Occipital lobe (tissue), 2 donors: ENCODE results near the gene CELF3. TPM values are rescaled to one million over a fixed set of nuclear protein-coding genes. Genes with fewer than 3 reads are reported as not detected.
"Not testable (repeated sequence)": the region's sequence is repeated elsewhere in the genome, so short reads cannot be mapped to it uniquely, and the experiment has no call there.

Source experiments
- DNase-seq: peaks from one replicate; lab custom pipeline; 2025; lab: John Stamatoyannopoulos, UW
- total RNA-seq: library from RNA; depleted of rRNA; stranded (reverse); fragments of >200 nt; gene quantifications from one replicate; pipeline ENCODE4 v1.2.3, GENCODE V29; 2014

The CELF3 gene
- 31.4 TPM for total RNA-seq

DNA sequence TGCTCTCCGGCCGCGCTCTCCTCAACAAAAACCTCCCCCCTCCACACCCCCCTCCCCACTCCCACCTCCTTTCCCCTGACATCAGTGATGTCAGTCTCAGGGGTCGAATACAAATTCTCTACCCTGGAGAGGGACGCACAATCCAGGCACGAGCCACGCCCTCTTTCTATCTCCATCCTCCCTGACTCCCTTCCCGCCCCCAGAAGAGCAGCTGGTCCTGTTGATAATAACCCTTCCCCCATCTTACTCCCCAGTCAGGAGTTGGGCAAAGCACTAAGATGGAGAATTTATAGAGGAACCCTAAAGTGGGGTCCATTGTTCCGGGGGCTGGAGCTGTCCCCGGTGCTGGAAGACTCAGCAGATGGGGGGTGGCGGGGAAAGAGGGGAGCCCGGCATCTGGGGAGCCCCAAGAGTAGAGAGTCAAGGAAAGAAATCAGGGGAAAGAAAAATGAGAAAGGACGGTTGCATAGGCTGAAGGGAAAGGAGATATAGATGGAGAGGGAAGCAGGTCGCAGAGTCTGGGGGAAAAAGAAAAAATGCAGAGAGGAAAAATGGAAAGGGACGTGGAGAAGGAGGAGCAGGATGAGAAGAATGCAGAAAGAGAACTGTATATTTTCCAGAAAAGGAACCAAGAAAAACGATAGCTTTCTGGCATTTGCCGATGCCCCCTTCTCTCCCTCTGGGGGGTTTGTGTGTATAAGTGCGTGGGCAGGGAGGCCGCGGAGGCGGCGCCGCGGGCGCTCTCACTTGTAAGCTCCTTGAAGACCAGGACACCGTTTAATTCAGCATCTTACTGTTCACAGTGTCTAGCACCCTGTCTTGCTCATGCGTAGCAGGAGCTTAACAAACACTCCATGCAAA lies at the start of gene CELF3:
Gene CELF3 (minus strand): TSS at position 33 of the 861 bp plus-strand sequence. CDS start 783 bp downstream, outside the sequence.
- peak; percentile 80 for DNase-seq

DNA sequence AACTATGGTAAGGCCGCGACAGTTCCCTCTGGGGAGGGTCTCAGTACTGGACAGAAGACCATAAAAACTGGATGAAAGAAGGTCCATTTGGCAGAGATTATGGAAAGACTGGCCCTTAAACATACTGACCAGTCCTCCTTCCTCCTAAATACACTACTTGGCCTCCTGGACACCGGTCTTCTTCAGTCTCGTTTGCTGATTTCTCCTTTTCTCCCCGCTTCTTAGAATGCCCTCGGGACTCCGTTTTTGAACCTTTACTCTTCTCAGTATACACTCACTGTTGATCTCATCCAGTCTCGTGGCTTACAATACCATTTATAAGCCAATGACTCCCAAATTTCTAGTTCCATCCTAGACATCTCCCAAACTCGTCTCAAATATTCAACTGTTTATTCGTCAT lies 47.4 kb upstream of the CELF3 start:
- no peak for DNase-seq

DNA sequence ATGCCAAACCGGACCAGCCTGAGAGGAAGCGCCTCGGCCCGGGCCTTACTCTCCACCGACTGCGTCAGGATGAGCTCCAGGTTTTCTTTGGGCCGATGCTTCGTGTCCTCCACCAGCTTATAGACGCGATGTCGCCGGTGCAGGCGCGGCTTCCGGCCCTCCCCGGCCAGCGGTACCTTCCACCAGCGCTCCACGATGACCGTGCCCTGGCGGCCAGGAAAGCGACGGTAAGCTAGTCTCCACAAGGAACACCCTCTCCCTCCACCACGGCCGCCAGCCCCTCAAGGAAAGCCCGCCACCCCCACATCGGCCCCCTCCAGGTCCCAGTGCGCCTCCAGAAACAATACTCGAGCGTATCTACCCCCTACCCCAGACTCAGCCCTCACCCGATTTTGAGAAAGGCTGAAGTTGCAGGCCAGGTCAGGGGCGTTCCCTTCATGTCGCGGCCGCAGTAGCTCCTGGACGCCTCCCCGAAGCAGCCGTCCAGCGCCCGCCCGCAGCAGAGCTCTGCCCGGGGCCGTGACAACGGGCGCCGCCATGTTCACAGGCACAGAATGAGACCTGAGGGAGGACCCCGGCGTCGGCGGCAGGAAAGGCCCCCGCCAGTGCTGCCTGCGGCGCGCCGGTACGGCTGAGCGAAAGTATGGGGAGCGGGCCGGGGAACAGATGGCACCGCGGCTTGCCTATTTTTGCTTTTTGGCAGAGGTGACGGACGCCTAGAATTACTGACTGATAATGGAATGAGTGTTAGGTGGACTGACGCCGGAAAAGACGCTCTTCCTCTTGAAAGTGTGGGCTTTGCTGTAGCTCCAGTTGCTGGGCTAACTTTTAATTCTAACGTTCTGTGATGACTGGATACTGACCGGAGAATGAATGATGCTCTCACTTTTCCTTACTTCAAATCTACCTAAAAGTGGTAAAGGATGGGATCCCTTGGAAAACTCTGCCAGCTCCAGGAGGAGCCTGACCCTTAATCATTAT lies 46.6 kb upstream of the CELF3 start, which contains the start of gene MRPL9:
Gene MRPL9 (minus strand): TSS at position 556 of the 981 bp plus-strand sequence. CDS start 17 bp downstream, at position 539.
- DNase-seq, result peak; percentile 90

DNA sequence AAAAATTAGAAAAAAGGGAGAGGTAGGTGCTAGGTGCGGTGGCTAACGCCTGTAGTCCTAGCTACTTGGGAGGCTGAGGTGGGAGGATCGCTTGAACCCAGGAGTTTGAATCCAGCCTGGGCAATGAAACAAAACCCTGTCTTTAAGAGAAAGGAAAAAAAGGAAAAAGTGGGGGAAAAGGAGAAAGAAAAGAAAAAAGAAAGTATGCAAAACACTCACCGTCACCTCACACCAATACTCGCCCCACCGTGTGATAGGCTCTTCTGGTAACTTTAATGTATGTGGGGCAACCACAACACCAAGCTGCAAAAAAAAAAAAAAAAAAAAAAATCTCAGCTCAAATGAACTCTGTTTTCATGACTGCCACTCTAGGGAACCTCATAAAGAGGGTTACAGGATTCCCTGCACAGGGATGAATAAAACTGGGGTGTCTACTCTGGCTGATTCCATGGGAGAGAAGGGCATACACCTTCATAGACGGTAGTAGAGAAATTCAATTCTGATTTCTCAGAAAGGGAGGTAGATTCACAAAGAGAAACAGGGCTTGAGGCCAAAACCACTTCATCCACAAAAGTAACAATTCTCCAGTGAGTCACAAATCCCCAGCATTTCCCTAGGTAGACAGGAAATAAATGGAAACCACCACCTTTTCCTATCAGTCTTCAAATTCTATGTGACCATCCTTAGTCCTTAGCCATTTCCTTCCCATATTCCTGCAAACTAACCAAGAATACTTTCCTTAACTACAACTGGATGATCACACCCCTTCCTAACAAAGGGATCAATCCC lies 44.2 kb upstream of the CELF3 start:
- DNase-seq, result no peak

DNA sequence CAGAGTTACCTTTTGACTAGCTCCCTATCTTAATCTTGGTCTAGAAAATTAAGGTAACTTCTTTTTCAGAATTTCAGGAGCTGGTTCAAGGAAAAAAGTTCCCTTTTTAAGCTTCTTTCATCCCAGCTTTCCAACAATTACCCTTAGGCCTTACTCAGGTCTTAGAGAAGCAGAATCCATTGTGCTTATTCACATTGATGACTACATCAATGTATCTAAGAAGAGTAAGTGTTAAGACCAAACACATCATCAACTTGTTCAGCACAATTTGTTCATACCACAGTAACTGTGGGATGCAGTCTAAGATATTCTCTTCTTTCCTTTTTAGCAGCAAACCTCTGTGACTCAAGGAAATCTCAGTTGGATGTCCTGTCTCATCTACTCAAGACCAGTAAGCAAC lies 42.6 kb upstream of the CELF3 start:
- no peak for DNase-seq

DNA sequence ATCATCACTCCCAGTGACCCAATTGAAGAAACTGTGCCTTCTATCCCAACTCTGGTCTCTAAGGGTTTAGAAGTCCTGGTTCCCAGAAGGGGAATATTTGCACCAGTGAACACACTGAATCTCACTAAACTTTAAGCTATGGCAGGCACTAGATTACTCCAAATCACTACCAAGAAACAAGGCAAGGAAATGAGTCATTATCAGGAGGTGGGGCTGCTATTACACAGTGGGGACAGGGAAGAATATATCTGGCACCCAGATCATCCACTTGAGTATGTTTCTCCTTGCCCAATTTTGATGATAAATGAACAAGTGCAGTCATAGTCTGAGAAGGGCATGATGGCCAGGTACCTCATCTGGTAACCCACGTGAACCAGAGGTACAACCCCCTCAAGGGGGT lies 39.7 kb upstream of the CELF3 start:
- no peak for DNase-seq

DNA sequence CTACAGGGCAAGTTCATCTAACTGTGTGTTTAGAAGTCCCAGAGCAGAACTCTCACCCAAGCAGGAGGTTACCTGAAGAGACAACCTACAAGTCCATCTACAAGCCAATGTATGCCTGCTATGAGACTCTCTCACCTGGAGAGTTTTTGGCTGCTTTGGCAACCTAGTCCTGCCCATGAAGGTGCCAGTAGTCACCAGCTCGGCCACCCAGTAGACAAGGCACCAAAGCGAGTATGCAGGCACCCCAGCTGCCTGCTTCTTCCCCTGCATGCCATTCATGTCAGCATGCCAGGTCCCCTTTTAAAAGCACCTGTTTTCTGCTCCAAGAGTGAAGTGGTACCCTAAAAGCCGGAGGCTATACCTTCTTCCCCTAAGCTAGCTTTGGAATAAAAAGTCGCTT lies 24.9 kb upstream of the CELF3 start:
- DNase-seq, result no peak

DNA sequence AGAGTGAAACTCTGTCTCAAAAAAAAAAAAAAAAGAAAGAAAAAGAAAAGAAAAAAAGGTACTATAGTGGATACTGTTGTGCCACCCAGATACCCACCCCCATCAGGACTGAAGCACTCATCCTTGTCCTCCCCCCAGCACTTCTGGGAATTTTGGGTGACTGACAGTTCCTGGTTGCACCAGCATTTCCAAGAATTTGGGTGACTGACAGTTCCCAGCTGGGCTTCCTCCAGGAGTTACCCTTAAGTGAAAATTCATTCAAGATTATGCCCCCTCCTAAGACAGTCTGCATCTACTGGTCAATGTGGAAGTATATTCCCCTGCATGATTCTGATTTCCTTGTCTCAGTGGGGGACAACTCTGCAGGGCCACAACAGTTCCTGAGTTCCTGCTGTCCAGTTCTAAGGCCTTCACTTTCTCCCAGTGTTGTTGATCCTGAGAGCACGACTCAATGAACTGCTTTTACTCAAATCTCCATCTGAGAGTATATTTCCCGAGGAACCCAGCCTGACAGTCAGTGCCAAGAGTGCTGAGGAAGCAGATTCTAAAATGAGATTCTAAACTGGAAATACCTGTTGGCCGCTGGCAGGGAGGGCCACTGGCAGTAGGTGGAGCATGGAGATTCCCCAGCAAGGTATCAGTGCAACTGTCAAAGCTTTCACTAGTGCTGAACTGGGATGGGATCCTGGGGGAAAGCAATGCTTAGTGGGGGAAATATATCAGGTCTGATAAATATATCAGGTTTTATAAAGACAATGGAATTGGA lies 23.2 kb upstream of the CELF3 start:
- DNase-seq, result no peak

DNA sequence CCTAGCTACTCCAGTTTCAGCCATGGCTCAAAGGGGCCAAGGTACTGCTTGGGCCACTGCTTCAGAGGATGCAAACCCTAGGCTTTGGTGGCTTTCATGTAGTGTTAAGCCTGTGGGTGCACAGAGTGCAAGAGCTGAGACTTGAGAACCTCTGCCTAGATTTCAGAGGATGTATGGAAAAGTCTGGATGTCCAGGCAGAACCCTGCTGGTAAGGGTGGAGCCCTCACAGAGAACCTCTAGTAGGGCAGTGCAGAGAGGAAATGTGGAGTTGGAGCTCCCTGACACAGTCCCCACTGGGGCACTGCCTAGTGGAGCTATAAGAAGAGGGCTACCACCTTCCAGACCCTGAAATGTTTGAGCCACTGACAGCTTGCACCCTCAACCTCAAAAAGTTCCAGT lies 20.9 kb upstream of the CELF3 start:
- no peak for DNase-seq

DNA sequence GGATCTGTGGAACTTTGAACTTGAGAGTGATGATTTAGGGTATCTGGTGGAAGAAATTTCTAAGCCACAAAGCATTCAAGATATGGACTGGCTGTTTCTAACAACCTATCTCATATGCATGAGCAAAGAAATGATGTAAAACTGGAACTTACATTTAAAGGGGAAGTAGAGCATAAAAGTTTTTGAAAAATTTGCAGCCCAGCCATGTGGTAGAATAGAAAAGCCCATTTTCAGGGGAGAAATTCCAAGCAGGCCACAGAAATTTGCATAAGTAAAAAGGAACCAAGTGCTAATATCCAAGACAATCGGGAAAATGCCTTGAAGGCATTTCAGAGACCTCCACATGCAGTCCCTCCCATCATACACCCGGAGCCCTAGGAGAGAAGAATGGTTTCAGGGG lies 20.4 kb upstream of the CELF3 start:
- no peak for DNase-seq

DNA sequence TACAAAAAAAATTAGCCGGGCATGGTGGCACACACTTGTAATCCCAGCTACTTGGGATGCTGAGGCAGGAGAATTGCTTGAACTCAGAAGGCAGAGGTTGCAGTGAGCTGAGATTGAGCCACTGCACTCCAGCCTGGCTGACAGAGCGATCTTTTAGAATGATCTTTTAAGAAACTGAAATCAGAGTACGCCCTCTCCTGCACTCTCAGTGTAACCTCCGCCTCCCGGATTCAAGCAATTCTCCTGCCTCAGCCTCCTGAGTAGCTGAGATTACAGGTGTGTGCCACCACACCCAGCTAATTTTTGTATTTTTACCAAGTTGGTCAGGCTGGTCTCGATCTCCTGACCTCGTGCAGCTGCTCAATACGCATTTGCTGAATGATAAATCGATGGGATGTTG lies 17.4 kb upstream of the CELF3 start:
- DNase-seq, result not testable (repeated sequence)

DNA sequence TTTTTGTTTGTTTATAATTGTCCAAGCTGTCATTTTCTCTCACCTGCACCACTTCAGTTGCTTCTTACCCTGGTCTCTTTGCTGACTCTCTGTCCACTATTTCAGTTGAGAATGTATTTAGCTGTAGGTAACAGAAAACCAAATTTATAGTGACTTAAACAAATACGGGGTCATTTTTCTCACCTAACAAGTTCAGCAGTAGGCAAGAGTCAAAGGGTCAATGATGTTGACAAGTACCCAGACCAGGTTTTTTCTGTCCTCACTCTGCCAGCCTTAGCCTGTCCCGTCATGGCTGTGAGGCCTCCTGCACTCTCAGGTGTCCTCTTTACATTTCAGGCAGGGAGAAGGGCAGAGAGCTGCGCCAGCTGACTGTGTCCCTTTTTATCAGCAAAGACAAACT lies 16.5 kb upstream of the CELF3 start:
- DNase-seq, result no peak

DNA sequence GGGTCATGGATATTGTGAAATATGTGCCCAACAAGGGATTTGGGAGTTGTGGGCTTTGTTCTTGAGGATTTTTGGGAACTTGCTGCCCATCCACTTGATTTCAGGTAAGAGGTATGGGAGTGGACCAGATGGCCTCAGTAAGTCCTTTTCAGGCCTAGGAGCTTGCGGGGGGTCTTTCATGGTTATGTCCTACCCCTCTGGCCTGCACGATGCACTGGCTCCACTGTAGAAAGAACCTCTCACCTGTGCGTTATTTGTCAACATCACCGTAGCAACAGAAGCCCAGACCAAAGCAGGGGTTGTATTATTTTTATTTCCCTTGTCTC lies 13.3 kb upstream of the CELF3 start:
- DNase-seq, result no peak

DNA sequence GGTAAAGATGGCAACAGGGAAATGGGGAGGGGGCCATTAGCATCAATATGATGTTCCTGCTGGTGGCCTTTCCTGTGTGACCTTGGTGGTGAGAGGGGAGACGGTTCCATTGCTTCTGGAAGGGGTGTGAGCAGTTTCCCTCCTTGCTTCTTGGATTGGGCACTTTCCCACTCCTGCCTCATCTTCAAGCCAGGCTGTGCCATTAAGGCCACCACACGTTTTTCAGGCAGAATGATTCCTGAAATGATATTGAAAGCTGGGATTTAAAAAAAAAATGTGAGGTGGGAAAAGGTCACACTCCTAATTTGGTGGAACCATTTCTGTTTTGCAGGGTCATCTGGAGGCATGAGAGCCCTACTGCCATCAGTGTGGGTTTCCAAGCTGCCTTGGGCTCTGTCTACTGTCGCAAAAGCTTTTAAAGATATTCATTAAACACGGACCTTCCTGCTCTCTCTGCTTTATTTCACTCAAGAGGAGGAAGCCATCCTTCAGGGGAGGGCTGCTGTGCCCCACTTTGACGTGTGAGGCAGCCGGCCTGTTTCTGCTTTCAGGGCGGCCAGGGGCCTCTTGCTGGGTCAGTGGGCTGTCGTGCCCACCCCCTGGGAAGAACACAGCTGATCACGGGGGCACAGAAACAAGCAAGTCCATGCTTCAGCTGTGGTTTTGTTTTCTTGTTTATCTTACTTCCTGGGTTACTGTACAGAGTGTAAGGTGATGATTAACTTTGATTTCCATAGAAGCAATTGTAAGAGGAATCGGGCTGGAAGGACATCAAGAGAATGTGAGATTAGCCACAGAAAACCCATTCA lies 12.8 kb upstream of the CELF3 start:
- no peak for DNase-seq

DNA sequence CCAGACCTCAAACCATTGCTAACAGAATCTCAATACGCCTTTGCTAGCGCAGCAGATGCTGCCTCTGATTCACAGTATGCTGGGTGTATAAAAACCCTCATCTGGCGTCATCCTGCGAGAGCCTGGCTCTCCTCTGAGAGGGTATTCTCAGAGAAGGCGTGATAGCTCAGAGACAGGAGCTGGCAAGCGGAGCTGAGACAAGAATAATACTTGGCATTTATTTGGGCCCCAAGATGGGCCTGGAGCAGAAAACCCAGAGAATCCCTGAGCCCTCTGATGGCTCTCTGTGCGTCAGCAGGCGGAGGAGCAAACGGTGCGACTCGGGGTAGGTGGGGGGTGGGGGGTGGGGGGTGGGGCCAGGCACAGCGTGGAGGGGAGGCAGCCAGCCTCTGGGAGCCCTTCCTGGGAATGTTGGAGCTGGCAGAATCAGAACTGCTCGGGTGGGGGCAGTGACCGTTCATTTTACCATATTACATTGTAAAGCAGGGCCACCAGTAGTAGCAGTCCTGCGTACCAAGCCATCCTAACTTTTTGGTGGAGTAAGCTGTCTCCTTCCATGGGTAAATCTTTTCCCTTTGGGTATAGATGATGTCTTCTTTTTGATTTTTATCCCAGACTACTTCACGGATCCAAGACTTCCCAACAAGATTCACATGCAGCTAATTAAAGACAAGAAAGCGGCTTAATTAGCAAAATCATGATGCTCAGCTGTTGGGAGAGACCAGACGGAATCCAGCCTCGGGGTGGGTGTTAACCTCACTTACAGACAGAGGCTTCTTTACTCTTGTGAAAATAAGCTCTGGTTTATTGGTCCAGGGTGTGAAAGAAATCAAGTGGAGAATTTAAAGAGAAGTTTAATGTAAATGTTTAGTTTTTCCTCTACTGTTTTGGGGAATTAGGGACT lies 11.8 kb upstream of the CELF3 start:
- DNase-seq, result peak; percentile 89

DNA sequence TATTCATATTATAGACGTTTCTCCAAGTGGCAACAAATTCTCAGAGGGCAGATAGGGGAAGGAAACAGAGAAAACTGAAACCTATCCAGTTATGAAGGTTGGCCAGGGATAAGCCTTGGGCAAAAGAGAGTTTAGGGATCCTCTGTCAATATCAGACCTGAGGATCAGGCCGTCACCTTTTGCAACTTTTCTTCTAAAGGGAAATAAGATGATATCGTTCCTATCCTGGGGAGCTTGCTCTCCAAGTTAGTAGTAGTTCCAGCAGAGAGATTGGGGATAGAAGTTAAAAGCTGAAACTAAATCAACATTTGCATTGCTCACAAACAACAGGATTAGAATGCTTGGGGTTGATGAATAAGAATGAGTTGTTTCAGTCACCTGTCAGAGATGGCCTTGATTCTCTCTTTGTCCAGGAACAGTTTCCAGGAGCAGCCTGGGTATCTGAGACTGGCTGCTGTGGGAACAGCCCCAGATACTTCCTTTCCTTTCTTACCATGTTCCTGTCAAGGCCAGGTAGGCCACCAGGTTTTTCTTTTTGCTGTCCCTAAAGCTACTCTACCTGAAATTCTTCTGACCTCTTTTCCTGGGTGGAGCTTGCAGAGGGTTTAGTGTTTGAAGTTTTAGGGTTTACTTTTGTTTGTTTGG lies 7.2 kb upstream of the CELF3 start:
- DNase-seq, result no peak

DNA sequence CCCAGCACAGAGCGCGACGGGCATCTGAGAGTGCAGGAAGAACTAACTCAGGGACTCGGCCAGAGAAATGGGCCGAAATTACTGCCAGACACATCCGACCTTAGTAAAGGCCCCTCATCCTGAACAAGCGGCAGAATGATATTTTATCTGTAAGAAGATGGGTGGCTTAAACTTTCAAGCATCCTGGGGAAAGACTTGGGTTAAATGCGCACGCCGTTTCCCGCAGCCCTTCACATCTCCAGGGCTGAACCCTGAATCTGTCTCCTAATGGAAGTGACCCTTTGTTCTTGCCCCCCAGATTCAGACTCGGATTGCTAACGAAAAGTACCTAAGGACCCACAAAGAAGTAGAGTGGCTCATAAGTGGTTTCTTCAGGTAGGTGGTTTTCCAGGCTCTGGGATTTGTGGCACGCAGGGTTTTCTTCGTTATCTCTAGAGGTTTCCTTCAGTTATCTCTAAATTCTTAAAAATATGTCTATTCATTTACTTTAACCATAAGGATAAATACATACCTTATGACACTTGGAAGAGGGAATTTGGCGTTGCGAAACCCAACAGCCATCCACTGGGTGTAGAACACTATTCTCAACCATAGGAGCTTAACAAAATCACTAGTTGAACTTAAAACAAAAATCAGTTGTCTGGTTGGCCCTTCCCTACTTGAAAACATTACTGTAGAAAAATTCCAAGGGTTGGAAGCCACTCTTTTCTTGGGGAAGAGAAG lies 5.3 kb upstream of the CELF3 start:
- no peak for DNase-seq
